A549 (cell line): ENCODE data around the gene KRTAP20-3. TPM values are rescaled to one million over a fixed set of nuclear protein-coding genes. Genes with fewer than 3 reads are reported as not detected.

Source experiments
- ATAC-seq, 2 experiments: fragments of 200-7000 bp in 1 of 2; fragments of >200 bp in 1 of 2; cut with Nextera tagmentation in 1 of 2; cut with Tn5 transposase in 1 of 2; 3 replicates each; pipeline versions ENCODE4 v1.8.0 to v1.9.1; 2018 to 2020; ENCODE audit warnings: mild to moderate bottlenecking in 1 of 2, moderate library complexity in 1 of 2
- CTCF ChIA-PET: fragments of 300-600 bp; sonication (Branson Sonifier 250); formaldehyde crosslinking; extraction: SDS; loops from one replicate; lab custom pipeline; 2021; ENCODE audit warnings: antibody characterized with exemption, inconsistent platforms; lab: Yijun Ruan, JAX
- POLR2A ChIA-PET: fragments of 350-600 bp; formaldehyde crosslinking; extraction: SDS; loops from one replicate; lab custom pipeline; 2021; ENCODE audit warnings: antibody characterized with exemption, inconsistent platforms; lab: Yijun Ruan, JAX
- DNase-seq, 2 experiments: peaks; one replicate each; pipeline versions ENCODE4 v3.0.0 to v3.0.0-alpha.2; 2011 to 2016; ENCODE audit warnings: low read depth in 1 of 2, low spot score in 1 of 2
- FAIRE-seq: peaks from 2 replicates; lab custom pipeline; 2011; peaks lifted over from hg19 to GRCh38; lab: Jason Lieb, UNC
- H3K27ac ChIP-seq, 2 experiments: fragments of >200 bp; sonication (Bioruptor Twin); formaldehyde crosslinking; 3 replicates each; pipeline ENCODE4 v1.5.1; 2016 to 2017
- H3K4me1 ChIP-seq: fragments of >200 bp; sonication (Bioruptor Twin); formaldehyde crosslinking; 3 replicates; pipeline ENCODE4 v1.6.1; 2016
- H3K4me2 ChIP-seq: fragments of >200 bp; sonication (Bioruptor Twin); formaldehyde crosslinking; 3 replicates; pipeline ENCODE4 v1.6.1; 2016
- H3K4me3 ChIP-seq: fragments of >200 bp; sonication (Bioruptor Twin); formaldehyde crosslinking; 3 replicates; pipeline ENCODE4 v1.5.1; 2016
- H3K9me3 ChIP-seq: fragments of >200 bp; sonication (Bioruptor Twin); formaldehyde crosslinking; 3 replicates; pipeline ENCODE4 v1.6.1; 2016
- CBX2 ChIP-seq: fragments of 200-600 bp; sonication (generic); IDR thresholded peaks from 2 replicates; pipeline ENCODE4 v1.6.1; 2016; ENCODE audit warnings: low read depth, mild to moderate bottlenecking, borderline replicate concordance
- CBX8 ChIP-seq: fragments of 200-600 bp; sonication (generic); IDR thresholded peaks from 2 replicates; pipeline ENCODE4 v1.6.1; 2016
- CEBPB ChIP-seq, 2 experiments: fragments of >200 bp in 1 of 2; sonication (Bioruptor Twin) in 1 of 2; formaldehyde crosslinking in 1 of 2; IDR thresholded peaks; 2 replicates each; pipeline ENCODE4 v1.6.1; 2012 to 2016
- CHD2 ChIP-seq: fragments of 150-350 bp; IDR thresholded peaks from 2 replicates; pipeline ENCODE4 v1.6.1; 2014; ENCODE audit warnings: low read length; ENCODE audit not compliant: partially characterized antibody
- E2F6 ChIP-seq: IDR thresholded peaks from 2 replicates; pipeline ENCODE4 v1.6.1; 2012; ENCODE audit warnings: low read depth, borderline replicate concordance
- EHMT2 ChIP-seq: fragments of 200-600 bp; sonication (generic); IDR thresholded peaks from 2 replicates; pipeline ENCODE4 v1.6.1; 2016; ENCODE audit warnings: antibody characterized with exemption, low read depth, mild to moderate bottlenecking, moderate library complexity
- EP300 ChIP-seq, 2 experiments: fragments of >200 bp; sonication (Bioruptor Twin); formaldehyde crosslinking; IDR thresholded peaks; 2 replicates in 1 of 2; 3 replicates in 1 of 2; pipeline ENCODE4 v1.6.1; 2016 to 2017
- FOSB ChIP-seq: fragments of 250-450 bp; sonication (Bioruptor Pico); IDR thresholded peaks from 2 replicates; pipeline ENCODE4 v1.5.0; 2020; ENCODE audit warnings: mild to moderate bottlenecking, moderate library complexity
- GATA3 ChIP-seq: IDR thresholded peaks from 2 replicates; pipeline ENCODE4 v1.6.1; 2012; ENCODE audit warnings: borderline replicate concordance
- HMGXB4 ChIP-seq: fragments of 250-450 bp; sonication (Bioruptor Pico); IDR thresholded peaks from 2 replicates; pipeline ENCODE4 v1.5.0; 2021; ENCODE audit warnings: mild to moderate bottlenecking, moderate library complexity, borderline replicate concordance
- HOXB13 ChIP-seq: fragments of 250-450 bp; sonication (Bioruptor Pico); IDR thresholded peaks from 2 replicates; pipeline ENCODE4 v1.5.0; 2020; ENCODE audit warnings: low read depth, mild to moderate bottlenecking, moderate library complexity
- HOXB5 ChIP-seq: fragments of 250-450 bp; sonication (Bioruptor Pico); IDR thresholded peaks from 2 replicates; pipeline ENCODE4 v1.5.0; 2020; ENCODE audit warnings: mild to moderate bottlenecking, moderate library complexity
- JUN ChIP-seq, 2 experiments: fragments of >200 bp; sonication (Bioruptor Twin); formaldehyde crosslinking; IDR thresholded peaks; 2 replicates in 1 of 2; 3 replicates in 1 of 2; pipeline ENCODE4 v1.6.1; 2016 to 2017
- JUNB ChIP-seq: fragments of >200 bp; sonication (Bioruptor Twin); formaldehyde crosslinking; IDR thresholded peaks from 2 replicates; pipeline ENCODE4 v1.6.1; 2016
- KDM5A ChIP-seq: fragments of 200-600 bp; sonication (generic); IDR thresholded peaks from 2 replicates; pipeline ENCODE4 v1.6.1; 2016; ENCODE audit warnings: antibody characterized with exemption, mild to moderate bottlenecking
- MAZ ChIP-seq: fragments of 150-350 bp; IDR thresholded peaks from 2 replicates; pipeline ENCODE4 v1.6.1; 2014; ENCODE audit warnings: antibody characterized with exemption, low read depth, low read length, borderline replicate concordance
- NPAS2 ChIP-seq: fragments of 250-450 bp; sonication (Bioruptor Pico); IDR thresholded peaks from 2 replicates; pipeline ENCODE4 v1.8.0; 2022; ENCODE audit warnings: mild to moderate bottlenecking, moderate library complexity, borderline replicate concordance
- NR3C1 ChIP-seq: fragments of >200 bp; sonication (Bioruptor Twin); formaldehyde crosslinking; IDR thresholded peaks from 3 replicates; pipeline ENCODE4 v1.6.1; 2017
- PHF8 ChIP-seq: fragments of 200-600 bp; sonication (generic); IDR thresholded peaks from 2 replicates; pipeline ENCODE4 v1.6.1; 2016; ENCODE audit warnings: low read depth, mild to moderate bottlenecking, antibody characterized with exemption, moderate library complexity, borderline replicate concordance
- RAD21 ChIP-seq, 2 experiments: fragments of >200 bp in 1 of 2; sonication (Bioruptor Twin) in 1 of 2; formaldehyde crosslinking in 1 of 2; IDR thresholded peaks in 1 of 2; conservative IDR thresholded peaks in 1 of 2; 2 replicates in 1 of 2; 3 replicates in 1 of 2; pipeline ENCODE4 v1.6.1; 2012 to 2018; ENCODE audit warnings: inconsistent platforms in 1 of 2
- RCOR1 ChIP-seq: fragments of 150-350 bp; IDR thresholded peaks from 2 replicates; pipeline ENCODE4 v1.6.1; 2014; ENCODE audit warnings: antibody characterized with exemption, low read length, low read depth
- REST ChIP-seq: fragments of 200-600 bp; sonication (generic); IDR thresholded peaks from 2 replicates; pipeline ENCODE4 v1.6.1; 2016; ENCODE audit warnings: antibody characterized with exemption, mild to moderate bottlenecking, moderate library complexity
- SMC3 ChIP-seq: fragments of >200 bp; sonication (Bioruptor Twin); formaldehyde crosslinking; IDR thresholded peaks from 3 replicates; pipeline ENCODE4 v1.6.1; 2018; ENCODE audit warnings: inconsistent platforms
- SREBF2 ChIP-seq: fragments of 450-650 bp; IDR thresholded peaks from 2 replicates; pipeline ENCODE4 v1.6.1; 2014; ENCODE audit warnings: mild to moderate bottlenecking, moderate library complexity
- TFCP2L1 ChIP-seq: fragments of 250-450 bp; sonication (Bioruptor Pico); IDR thresholded peaks from 2 replicates; pipeline ENCODE4 v1.5.0; 2021; ENCODE audit warnings: mild to moderate bottlenecking
- TP53 ChIP-seq: fragments of 250-450 bp; sonication (Bioruptor Pico); IDR thresholded peaks from 2 replicates; pipeline ENCODE4 v1.5.0; 2021; ENCODE audit warnings: mild to moderate bottlenecking, moderate library complexity
- USF2 ChIP-seq: fragments of 450-650 bp; IDR thresholded peaks from 2 replicates; pipeline ENCODE4 v1.6.1; 2014; ENCODE audit warnings: antibody characterized with exemption
- ZFP36 ChIP-seq: fragments of 450-650 bp; IDR thresholded peaks from 2 replicates; pipeline ENCODE4 v1.6.1; 2014; ENCODE audit warnings: borderline replicate concordance; ENCODE audit not compliant: partially characterized antibody
- ZSCAN20 ChIP-seq: fragments of 250-450 bp; sonication (Bioruptor Pico); IDR thresholded peaks from 2 replicates; pipeline ENCODE4 v1.8.0; 2022; ENCODE audit warnings: mild to moderate bottlenecking, moderate library complexity
- WGBS: methylation state at CpG from one replicate; pipeline ENCODE4 v1.1.6; 2017; ENCODE audit errors: missing lambda C conversion rate; 5-methylcytosine and 5-hydroxymethylcytosine counted together
- polyA plus RNA-seq, 4 experiments: library from polyadenylated mRNA; depleted of rRNA in 3 of 4; stranded (reverse); fragments of >200 nt; fragmentation: RNase III in 1 of 4; extraction: RNeasy Plus Mini Kit Qiagen cat#74134 plus additional on column Dnase treatment in 1 of 4; gene quantifications; 2 replicates in 3 of 4; 3 replicates in 1 of 4; pipeline ENCODE4 v1.2.3, GENCODE V29; 2011 to 2017

KRTAP20-3 gene
- polyA plus RNA-seq, 2 of the 4 experiments (the other 2 are of a cell fraction) = not detected

GRCh38 chr21:30620080-30620479 lies 22.6 kb upstream of the KRTAP20-3 start:
- H3K4me3 ChIP-seq = no peak overlapping the region
- CTCF ChIA-PET = no interaction called here
- no peak overlapping the region for H3K4me2 ChIP-seq
- POLR2A ChIA-PET = no interaction called here
- no peak for TF ChIP-seq ZSCAN20 (CRISPR knock-in tag)
- no peak for TF ChIP-seq CEBPB (IDR thresholded peaks at IDR 0.05)
- no peak for TF ChIP-seq USF2
- no peak for TF ChIP-seq RCOR1
- no peak for TF ChIP-seq MAZ
- TF ChIP-seq SMC3 = no peak
- no peak for TF ChIP-seq E2F6
- no peak for TF ChIP-seq PHF8
- TF ChIP-seq HMGXB4 (CRISPR knock-in tag) = no peak
- no peak for TF ChIP-seq NR3C1
- TF ChIP-seq REST = no peak
- no peak for TF ChIP-seq NPAS2
- TF ChIP-seq RAD21 (conservative IDR thresholded peaks at IDR 0.05 in 1 of 2, IDR thresholded peaks at IDR 0.05 in 1 of 2) = no peak
- no peak for TF ChIP-seq CHD2
- no peak for TF ChIP-seq KDM5A
- no peak for TF ChIP-seq JUNB
- no peak for TF ChIP-seq EP300 (IDR thresholded peaks at IDR 0.05)
- TF ChIP-seq JUN (IDR thresholded peaks at IDR 0.05) = no peak
- TF ChIP-seq CBX2 = no peak
- TF ChIP-seq ZFP36 = no peak
- no peak overlapping the region for H3K27ac ChIP-seq
- DNase-seq (no peak), ATAC-seq (no peak), FAIRE-seq (no peak)
- H3K4me1 ChIP-seq = no peaks in the 10 kb centered on the region
- no peaks in the 10 kb centered on the region for H3K9me3 ChIP-seq

GRCh38 chr21:30620522-30620921 lies 22.1 kb upstream of the KRTAP20-3 start, which contains the start of gene KRTAP20-4:
TSS of gene KRTAP20-4 (plus strand) at chr21:30620627.
- H3K27ac ChIP-seq = no peak within 1 kb of the TSS
- no peak within 1 kb of the TSS for H3K4me2 ChIP-seq
- 2% methylated on average over 3 of the region's 3 CpGs for WGBS
- DNase-seq (no peak), FAIRE-seq (no peak)
- ChIA-PET CTCF (no interaction called here), POLR2A (no interaction called here)
- H3K4me1 ChIP-seq = no peaks in the 10 kb centered on the region
- H3K4me3 ChIP-seq = no peak within 1 kb of the TSS
- no peak for TF ChIP-seq CBX8
- TF ChIP-seq SREBF2 = no peak
- no peak for TF ChIP-seq HOXB5
- no peak for TF ChIP-seq EHMT2
- TF ChIP-seq ZSCAN20 (CRISPR knock-in tag) = no peak
- TF ChIP-seq TFCP2L1 = no peak
- no peak for TF ChIP-seq FOSB (CRISPR knock-in tag)
- TF ChIP-seq GATA3 = no peak
- no peak for TF ChIP-seq NR3C1
- TF ChIP-seq HOXB13 (CRISPR knock-in tag) = no peak
- TF ChIP-seq TP53 (CRISPR knock-in tag) = no peak
- TF ChIP-seq, all 56 proteins: peak for 0
- ATAC-seq = no peak
- no peaks in the 10 kb centered on the region for H3K9me3 ChIP-seq
